Keratinocyte (primary cell): ENCODE data around the gene DENND5B.

ENCODE experiments used
- EZH2 ChIP-seq: IDR thresholded peaks from one replicate; pipeline ENCODE4 v1.6.1; 2012; ENCODE audit warnings: inconsistent platforms, mild to moderate bottlenecking, low read length, moderate library complexity
- TF ChIP-seq, protein P1 (sequence below), 3 experiments: IDR thresholded peaks in 1 of 3; conservative IDR thresholded peaks in 1 of 3; optimal IDR thresholded peaks in 1 of 3; 2 replicates in 2 of 3; 3 replicates in 1 of 3; pipeline versions ENCODE3 to v1.5.1; 2011; ENCODE audit warnings: low read length in 3 of 3, mild to moderate bottlenecking in 3 of 3, moderate library complexity in 2 of 3, control low read depth in 1 of 3, inconsistent platforms in 1 of 3; ENCODE audit not compliant: insufficient read depth in 2 of 3; ENCODE audit errors: extremely low read depth in 1 of 3

DNA sequence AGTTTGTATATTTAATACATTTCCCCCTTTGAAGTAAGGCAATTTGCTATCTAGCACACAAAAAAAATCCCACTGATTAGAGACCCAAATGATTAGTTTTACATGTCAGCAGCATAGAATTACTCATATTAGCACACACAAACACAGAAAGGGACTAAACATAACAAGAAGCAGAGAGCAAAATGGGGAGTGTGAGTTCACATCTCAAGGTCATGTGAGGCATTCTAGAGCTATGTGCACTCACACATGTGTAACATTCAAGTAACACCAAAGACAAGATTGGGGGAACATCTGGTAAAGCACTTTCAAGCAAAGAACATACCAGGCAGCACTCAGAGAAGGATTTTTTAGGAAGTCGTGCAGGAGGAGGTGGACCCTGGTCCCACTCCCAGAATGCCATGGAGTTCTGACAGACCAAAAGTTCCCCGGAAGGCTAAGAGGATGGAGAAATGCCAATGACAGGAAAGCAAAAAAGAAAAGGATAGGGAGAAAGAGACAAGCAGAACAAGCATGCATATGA is 159.2 kb downstream of the DENND5B start:
- TF ChIP-seq, protein P1, sequence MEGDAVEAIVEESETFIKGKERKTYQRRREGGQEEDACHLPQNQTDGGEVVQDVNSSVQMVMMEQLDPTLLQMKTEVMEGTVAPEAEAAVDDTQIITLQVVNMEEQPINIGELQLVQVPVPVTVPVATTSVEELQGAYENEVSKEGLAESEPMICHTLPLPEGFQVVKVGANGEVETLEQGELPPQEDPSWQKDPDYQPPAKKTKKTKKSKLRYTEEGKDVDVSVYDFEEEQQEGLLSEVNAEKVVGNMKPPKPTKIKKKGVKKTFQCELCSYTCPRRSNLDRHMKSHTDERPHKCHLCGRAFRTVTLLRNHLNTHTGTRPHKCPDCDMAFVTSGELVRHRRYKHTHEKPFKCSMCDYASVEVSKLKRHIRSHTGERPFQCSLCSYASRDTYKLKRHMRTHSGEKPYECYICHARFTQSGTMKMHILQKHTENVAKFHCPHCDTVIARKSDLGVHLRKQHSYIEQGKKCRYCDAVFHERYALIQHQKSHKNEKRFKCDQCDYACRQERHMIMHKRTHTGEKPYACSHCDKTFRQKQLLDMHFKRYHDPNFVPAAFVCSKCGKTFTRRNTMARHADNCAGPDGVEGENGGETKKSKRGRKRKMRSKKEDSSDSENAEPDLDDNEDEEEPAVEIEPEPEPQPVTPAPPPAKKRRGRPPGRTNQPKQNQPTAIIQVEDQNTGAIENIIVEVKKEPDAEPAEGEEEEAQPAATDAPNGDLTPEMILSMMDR (optimal IDR thresholded peaks at IDR 0.05 in 1 of 3, IDR thresholded peaks at IDR 0.05 in 1 of 3, conservative IDR thresholded peaks at IDR 0.05 in 1 of 3; ENCODE audit: extremely low read depth in 1 of 3, insufficient read depth in 2 of 3, low read length in 3 of 3): no peak
- no peak for TF ChIP-seq EZH2
